Neural progenitor cell (in vitro differentiated cells): ENCODE results near the gene NFKBIA. TPM values are rescaled to one million over a fixed set of nuclear protein-coding genes. Genes with fewer than 3 reads are reported as not detected.
A peak's percentile ranks its signal among the peaks of the same experiment; 100 is the strongest.

Experiments used
- DNase-seq: peaks from one replicate; pipeline ENCODE4 v3.0.0-alpha.2; 2016; ENCODE audit warnings: low spot score
- H2AFZ ChIP-seq: fragments of 200-600 bp; sonication (generic); replicated peaks from 2 replicates; pipeline ENCODE4 v1.6.1; 2016; ENCODE audit warnings: antibody characterized with exemption
- H3F3A ChIP-seq: fragments of 200-600 bp; sonication (generic); 2 replicates; pipeline ENCODE4 v1.6.1; 2016; ENCODE audit warnings: antibody characterized with exemption, low read depth
- H3K27ac ChIP-seq: fragments of 200-600 bp; sonication (generic); 2 replicates; pipeline ENCODE4 v1.5.1; 2016; ENCODE audit warnings: mild to moderate bottlenecking
- H3K27me3 ChIP-seq: fragments of 200-600 bp; sonication (generic); 2 replicates; pipeline ENCODE4 v1.6.1; 2016; ENCODE audit warnings: mild to moderate bottlenecking, moderate library complexity
- H3K36me3 ChIP-seq: fragments of 200-600 bp; sonication (generic); 2 replicates; pipeline ENCODE4 v1.5.1; 2016
- H3K4me1 ChIP-seq: fragments of 200-600 bp; sonication (generic); 2 replicates; pipeline ENCODE4 v1.6.1; 2016; ENCODE audit warnings: mixed run types
- H3K4me2 ChIP-seq: fragments of 200-600 bp; sonication (generic); 2 replicates; pipeline ENCODE4 v1.6.1; 2016
- H3K4me3 ChIP-seq: fragments of 200-600 bp; sonication (generic); 2 replicates; pipeline ENCODE4 v1.5.1; 2016
- H3K79me2 ChIP-seq: fragments of 200-600 bp; sonication (generic); 2 replicates; pipeline ENCODE4 v1.6.1; 2016; ENCODE audit warnings: low read depth
- H3K9ac ChIP-seq: fragments of 200-600 bp; sonication (generic); 2 replicates; pipeline ENCODE4 v1.6.1; 2016
- H3K9me3 ChIP-seq: fragments of 200-600 bp; sonication (generic); 2 replicates; pipeline ENCODE4 v1.5.1; 2016; ENCODE audit warnings: low read depth
- H4K20me1 ChIP-seq: fragments of 200-600 bp; sonication (generic); 2 replicates; pipeline ENCODE4 v1.6.1; 2016; ENCODE audit warnings: low read depth
- H3K27ac Mint-ChIP-seq: 3 replicates; pipeline ENCODE4 v1.8.0; 2021; ENCODE audit warnings: mixed read lengths
- H3K27me3 Mint-ChIP-seq: 2 replicates; pipeline ENCODE4 v1.8.0; 2022; ENCODE audit warnings: low read depth, mild to moderate bottlenecking, inconsistent platforms, moderate library complexity, mixed read lengths; ENCODE audit not compliant: insufficient read depth
- H3K36me3 Mint-ChIP-seq: 3 replicates; pipeline ENCODE4 v1.8.0; 2021; ENCODE audit warnings: mixed read lengths
- H3K4me1 Mint-ChIP-seq: 3 replicates; pipeline ENCODE4 v1.8.0; 2021; ENCODE audit warnings: mixed read lengths
- H3K4me3 Mint-ChIP-seq: 3 replicates; pipeline ENCODE4 v1.8.0; 2021; ENCODE audit warnings: mild to moderate bottlenecking, moderate library complexity, mixed read lengths
- H3K9me3 Mint-ChIP-seq: 3 replicates; pipeline ENCODE4 v1.8.0; 2020; ENCODE audit warnings: mixed read lengths
- EZH2 ChIP-seq: fragments of 200-600 bp; sonication (generic); IDR thresholded peaks from 2 replicates; pipeline ENCODE4 v1.6.1; 2017; ENCODE audit warnings: antibody characterized with exemption, mild to moderate bottlenecking, moderate library complexity
- EZH2phosphoT487 ChIP-seq: fragments of 200-600 bp; sonication (generic); IDR thresholded peaks from 2 replicates; pipeline ENCODE4 v1.6.1; 2017; ENCODE audit warnings: antibody characterized with exemption
- total RNA-seq: library from RNA; depleted of rRNA; stranded (reverse); fragments of >200 nt; gene quantifications from 2 replicates; pipeline ENCODE4 v1.2.3, GENCODE V29; 2015; ENCODE audit warnings: low replicate concordance
- TF ChIP-seq, protein P1 (sequence below): fragments of 200-600 bp; sonication (generic); IDR thresholded peaks from 2 replicates; pipeline ENCODE4 v1.5.1; 2017; ENCODE audit warnings: antibody characterized with exemption, mild to moderate bottlenecking

Gene NFKBIA
- total RNA-seq, 1 donor from 2014 or later: 26.4 TPM

DNA sequence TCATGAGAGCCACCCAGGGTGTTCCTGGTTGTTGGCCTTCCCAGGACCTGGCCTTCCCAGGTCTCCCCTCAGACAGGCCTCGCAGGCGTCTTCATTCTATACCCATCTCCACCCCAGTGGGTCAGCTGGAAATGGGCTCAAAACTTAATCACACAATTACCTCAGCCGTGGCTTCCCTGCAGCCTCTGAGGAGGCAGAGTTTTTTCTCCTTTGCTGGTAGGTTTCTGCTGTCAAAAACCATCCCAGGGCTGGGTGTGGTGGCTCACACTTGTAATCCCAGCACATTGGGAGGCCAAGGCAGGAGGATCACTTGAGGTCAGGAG, 13.2 kb downstream of the NFKBIA start:
- Mint-ChIP-seq H3K9me3 (no peaks in the 10 kb centered on the region), H3K27me3 (peaks cover 11% of the 10 kb centered on the region), H3K4me3 (no peak overlapping the region), H3K27ac (no peak overlapping the region), H3K4me1 (peaks cover 6% of the 10 kb centered on the region), H3K36me3 (no peaks in the 10 kb centered on the region)
- no peak overlapping the region for H3K4me2 ChIP-seq
- no peaks in the 10 kb centered on the region for H3F3A ChIP-seq
- TF ChIP-seq EZH2phosphoT487 (no peak), EZH2 (no peak)
- TF ChIP-seq, protein P1, sequence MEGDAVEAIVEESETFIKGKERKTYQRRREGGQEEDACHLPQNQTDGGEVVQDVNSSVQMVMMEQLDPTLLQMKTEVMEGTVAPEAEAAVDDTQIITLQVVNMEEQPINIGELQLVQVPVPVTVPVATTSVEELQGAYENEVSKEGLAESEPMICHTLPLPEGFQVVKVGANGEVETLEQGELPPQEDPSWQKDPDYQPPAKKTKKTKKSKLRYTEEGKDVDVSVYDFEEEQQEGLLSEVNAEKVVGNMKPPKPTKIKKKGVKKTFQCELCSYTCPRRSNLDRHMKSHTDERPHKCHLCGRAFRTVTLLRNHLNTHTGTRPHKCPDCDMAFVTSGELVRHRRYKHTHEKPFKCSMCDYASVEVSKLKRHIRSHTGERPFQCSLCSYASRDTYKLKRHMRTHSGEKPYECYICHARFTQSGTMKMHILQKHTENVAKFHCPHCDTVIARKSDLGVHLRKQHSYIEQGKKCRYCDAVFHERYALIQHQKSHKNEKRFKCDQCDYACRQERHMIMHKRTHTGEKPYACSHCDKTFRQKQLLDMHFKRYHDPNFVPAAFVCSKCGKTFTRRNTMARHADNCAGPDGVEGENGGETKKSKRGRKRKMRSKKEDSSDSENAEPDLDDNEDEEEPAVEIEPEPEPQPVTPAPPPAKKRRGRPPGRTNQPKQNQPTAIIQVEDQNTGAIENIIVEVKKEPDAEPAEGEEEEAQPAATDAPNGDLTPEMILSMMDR: no peak
- H3K27ac ChIP-seq: no peak overlapping the region
- no peaks in the 10 kb centered on the region for H3K27me3 ChIP-seq
- H3K79me2 ChIP-seq: no peaks in the 10 kb centered on the region
- DNase-seq: no peak
- H3K9ac ChIP-seq: no peak overlapping the region
- H3K4me3 ChIP-seq: no peak overlapping the region
- H3K36me3 ChIP-seq: no peaks in the 10 kb centered on the region
- no peaks in the 10 kb centered on the region for H4K20me1 ChIP-seq
- H2AFZ ChIP-seq: no peak overlapping the region
- H3K4me1 ChIP-seq: no peaks in the 10 kb centered on the region
- H3K9me3 ChIP-seq: no peaks in the 10 kb centered on the region

DNA sequence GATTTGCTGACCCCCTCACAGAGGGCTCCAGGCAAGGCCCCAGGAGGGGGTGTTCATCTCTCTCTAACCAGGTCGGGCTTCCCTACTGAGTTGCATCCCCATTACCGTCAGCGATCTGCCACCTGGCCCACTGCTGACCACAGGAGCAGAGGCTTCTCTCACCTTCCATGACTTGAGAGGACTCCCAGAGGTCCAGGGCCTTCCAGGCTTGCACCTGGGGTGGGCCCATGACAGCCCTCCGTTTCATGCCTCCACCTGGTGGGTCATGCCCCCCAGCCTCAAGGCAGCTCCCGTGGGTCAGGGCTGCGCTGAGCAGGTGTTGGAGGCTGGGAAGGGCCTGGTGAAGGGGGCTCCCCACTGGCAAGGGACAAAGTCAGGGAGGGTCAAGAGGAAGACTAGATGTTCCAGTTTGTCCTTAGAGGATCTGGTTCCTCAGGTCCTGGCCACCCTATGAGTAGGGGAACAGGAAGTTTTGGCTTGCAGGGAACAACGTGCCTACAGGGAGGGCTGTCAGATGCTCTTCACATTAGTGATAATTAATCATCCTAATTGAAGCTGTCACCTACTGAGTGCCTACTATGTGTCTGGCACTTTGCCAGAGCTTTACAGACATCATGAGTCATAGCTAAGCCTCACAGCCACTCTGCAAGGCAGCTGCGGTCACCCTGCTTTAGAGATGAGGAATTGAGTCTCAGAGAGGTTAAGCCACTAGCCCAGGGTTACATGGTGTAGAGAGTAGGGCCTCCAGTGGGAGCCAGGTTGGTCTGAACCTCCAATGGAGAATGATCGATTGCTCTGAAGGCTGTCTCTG, 13.8 kb downstream of the NFKBIA start:
- H3F3A ChIP-seq: peaks cover 2% of the 10 kb centered on the region
- H3K79me2 ChIP-seq: no peaks in the 10 kb centered on the region
- no peak overlapping the region for H3K27ac ChIP-seq
- H4K20me1 ChIP-seq: no peaks in the 10 kb centered on the region
- H3K9me3 ChIP-seq: no peaks in the 10 kb centered on the region
- H3K27me3 ChIP-seq: no peaks in the 10 kb centered on the region
- peaks cover 15% of the 10 kb centered on the region for H3K27me3 Mint-ChIP-seq
- TF ChIP-seq, protein P1: no peak
- TF ChIP-seq EZH2phosphoT487: no peak
- no peak for TF ChIP-seq EZH2
- no peak overlapping the region for H2AFZ ChIP-seq
- no peak for DNase-seq
- no peak overlapping the region for H3K27ac Mint-ChIP-seq
- no peaks in the 10 kb centered on the region for H3K36me3 ChIP-seq
- H3K9ac ChIP-seq: no peak overlapping the region
- peak overlapping the region; percentile 13 for H3K4me3 Mint-ChIP-seq
- H3K9me3 Mint-ChIP-seq: no peaks in the 10 kb centered on the region
- H3K36me3 Mint-ChIP-seq: no peaks in the 10 kb centered on the region
- no peaks in the 10 kb centered on the region for H3K4me1 ChIP-seq
- H3K4me2 ChIP-seq: no peak overlapping the region
- H3K4me3 ChIP-seq: no peak overlapping the region
- peaks cover 11% of the 10 kb centered on the region for H3K4me1 Mint-ChIP-seq

DNA sequence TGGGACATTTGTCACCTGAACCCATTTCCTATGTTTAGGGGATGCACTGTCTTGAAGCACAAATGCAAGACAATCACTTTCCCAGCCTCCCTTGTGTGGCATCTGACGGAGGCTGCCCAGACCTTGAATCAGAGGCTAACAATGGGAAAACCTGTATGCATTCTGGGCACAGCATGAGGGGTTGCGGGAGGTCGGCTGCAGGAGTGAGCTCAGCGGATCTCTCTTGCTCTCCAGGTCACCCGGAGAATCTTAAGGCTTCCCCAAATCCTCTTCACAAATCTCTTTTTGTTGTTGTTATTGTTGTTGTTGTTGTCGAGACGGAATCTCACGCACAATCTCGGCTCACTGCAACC, 15.3 kb downstream of the NFKBIA start:
- H3K27me3 Mint-ChIP-seq: peaks cover 16% of the 10 kb centered on the region
- H3F3A ChIP-seq: peaks cover 2% of the 10 kb centered on the region
- no peaks in the 10 kb centered on the region for H4K20me1 ChIP-seq
- H3K4me2 ChIP-seq: no peak overlapping the region
- no peaks in the 10 kb centered on the region for H3K9me3 Mint-ChIP-seq
- H3K4me3 Mint-ChIP-seq: no peak overlapping the region
- peaks cover 23% of the 10 kb centered on the region for H3K4me1 Mint-ChIP-seq
- no peak overlapping the region for H2AFZ ChIP-seq
- DNase-seq: no peak
- no peaks in the 10 kb centered on the region for H3K27me3 ChIP-seq
- no peak overlapping the region for H3K27ac ChIP-seq
- no peak overlapping the region for H3K4me3 ChIP-seq
- no peak overlapping the region for H3K27ac Mint-ChIP-seq
- H3K36me3 Mint-ChIP-seq: no peaks in the 10 kb centered on the region
- H3K9ac ChIP-seq: no peak overlapping the region
- H3K4me1 ChIP-seq: peaks cover 5% of the 10 kb centered on the region
- H3K36me3 ChIP-seq: no peaks in the 10 kb centered on the region
- no peaks in the 10 kb centered on the region for H3K79me2 ChIP-seq
- TF ChIP-seq, protein P1: no peak
- no peak for TF ChIP-seq EZH2
- TF ChIP-seq EZH2phosphoT487: no peak
- no peaks in the 10 kb centered on the region for H3K9me3 ChIP-seq
